22Rv1 (cell line): ENCODE data around the gene TUBB6.

Experiments used
- H3K27ac ChIP-seq: fragments of 450-650 bp; 2 replicates; pipeline ENCODE4 v1.5.1; 2017
- ZFX ChIP-seq: fragments of 450-650 bp; IDR thresholded peaks from 2 replicates; pipeline ENCODE4 v1.6.1; 2017; ENCODE audit warnings: antibody characterized with exemption, borderline replicate concordance
- TF ChIP-seq, protein P1 (sequence below): fragments of 450-650 bp; IDR thresholded peaks from 2 replicates; pipeline ENCODE4 v1.5.1; 2017; ENCODE audit warnings: mild to moderate bottlenecking

TUBB6 gene

GRCh38 chr18:12334366-12334808, 26.3 kb downstream of the TUBB6 start:
- no peak for TF ChIP-seq ZFX
- TF ChIP-seq, protein P1, sequence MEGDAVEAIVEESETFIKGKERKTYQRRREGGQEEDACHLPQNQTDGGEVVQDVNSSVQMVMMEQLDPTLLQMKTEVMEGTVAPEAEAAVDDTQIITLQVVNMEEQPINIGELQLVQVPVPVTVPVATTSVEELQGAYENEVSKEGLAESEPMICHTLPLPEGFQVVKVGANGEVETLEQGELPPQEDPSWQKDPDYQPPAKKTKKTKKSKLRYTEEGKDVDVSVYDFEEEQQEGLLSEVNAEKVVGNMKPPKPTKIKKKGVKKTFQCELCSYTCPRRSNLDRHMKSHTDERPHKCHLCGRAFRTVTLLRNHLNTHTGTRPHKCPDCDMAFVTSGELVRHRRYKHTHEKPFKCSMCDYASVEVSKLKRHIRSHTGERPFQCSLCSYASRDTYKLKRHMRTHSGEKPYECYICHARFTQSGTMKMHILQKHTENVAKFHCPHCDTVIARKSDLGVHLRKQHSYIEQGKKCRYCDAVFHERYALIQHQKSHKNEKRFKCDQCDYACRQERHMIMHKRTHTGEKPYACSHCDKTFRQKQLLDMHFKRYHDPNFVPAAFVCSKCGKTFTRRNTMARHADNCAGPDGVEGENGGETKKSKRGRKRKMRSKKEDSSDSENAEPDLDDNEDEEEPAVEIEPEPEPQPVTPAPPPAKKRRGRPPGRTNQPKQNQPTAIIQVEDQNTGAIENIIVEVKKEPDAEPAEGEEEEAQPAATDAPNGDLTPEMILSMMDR = no peak
- H3K27ac ChIP-seq = 0 out of 2 replicates have a peak overlapping the region, but pooled peaks have one; percentile 1

DNA sequence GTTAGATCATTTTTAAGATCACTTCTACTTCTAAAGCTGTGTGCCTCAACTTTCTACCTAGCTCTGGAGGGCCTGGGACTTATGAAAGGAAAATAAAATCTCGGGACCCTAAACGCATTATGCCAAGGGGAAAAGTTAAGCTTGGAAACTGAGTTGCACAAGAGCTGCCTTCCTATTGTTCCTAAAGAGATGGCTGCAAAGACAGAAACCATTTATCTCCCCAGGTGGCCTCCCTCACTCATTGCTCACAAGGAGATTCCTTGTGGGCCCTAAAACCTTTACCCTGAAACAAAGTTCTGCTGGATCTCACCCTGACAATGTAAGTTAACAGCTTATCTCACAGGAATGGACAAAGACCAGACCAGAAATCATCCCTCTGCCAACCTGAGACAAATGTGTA, 26.8 kb downstream of the TUBB6 start:
- 0 out of 2 replicates have a peak overlapping the region, but pooled peaks have one; percentile 1 for H3K27ac ChIP-seq
- no peak for TF ChIP-seq ZFX
- TF ChIP-seq, protein P1 = no peak

- H3K27ac ChIP-seq = no peak overlapping the region
- TF ChIP-seq ZFX = no peak
- TF ChIP-seq, protein P1 = no peak
Observed at GRCh38 chr18:12335503-12335902, 27.5 kb downstream of the TUBB6 start.

DNA sequence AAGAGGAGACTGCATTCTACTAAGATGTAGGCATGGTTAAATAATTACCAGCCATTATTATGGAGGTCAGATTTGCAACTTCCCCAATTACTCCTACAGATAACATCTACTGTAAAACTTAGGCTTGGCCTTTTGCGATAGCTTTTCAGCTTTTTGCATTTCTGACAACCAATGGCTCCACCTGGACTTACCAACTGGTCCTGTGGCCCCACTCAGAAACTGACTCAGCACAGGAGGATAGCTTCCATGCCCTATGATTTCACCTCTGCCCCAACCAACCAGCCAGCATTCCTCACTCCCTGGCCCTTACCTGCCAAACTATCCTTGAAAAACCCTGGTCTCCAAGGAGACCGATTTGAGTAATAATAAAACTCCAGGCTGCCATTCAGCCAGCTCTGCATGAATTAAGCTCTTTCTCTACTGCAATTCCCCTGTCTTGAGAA, 28.2 kb downstream of the TUBB6 start:
- H3K27ac ChIP-seq = no peak overlapping the region
- no peak for TF ChIP-seq ZFX
- TF ChIP-seq, protein P1 = no peak

DNA sequence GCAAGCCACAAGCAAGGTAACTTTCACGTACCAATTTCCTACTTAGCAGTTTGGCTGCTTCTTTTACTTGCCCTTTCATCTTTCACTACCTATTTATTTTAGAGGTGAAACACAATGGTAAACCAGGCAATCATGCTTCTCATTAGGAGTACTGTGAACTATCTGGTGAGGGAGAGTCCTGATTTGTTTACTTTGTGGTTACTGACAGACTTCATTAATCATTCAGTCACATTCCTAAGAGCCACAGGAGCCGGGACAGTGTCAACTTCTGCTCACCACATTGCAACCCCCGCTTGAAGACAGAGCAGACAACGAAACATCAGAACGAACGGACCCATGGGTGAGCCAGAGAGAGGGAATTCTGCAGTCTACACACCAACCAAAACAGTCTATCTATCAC, 28.8 kb downstream of the TUBB6 start:
- H3K27ac ChIP-seq = peak overlapping the region; percentile 23; the same call in 1 of the 2 replicates
- no peak for TF ChIP-seq ZFX
- TF ChIP-seq, protein P1 = no peak

DNA sequence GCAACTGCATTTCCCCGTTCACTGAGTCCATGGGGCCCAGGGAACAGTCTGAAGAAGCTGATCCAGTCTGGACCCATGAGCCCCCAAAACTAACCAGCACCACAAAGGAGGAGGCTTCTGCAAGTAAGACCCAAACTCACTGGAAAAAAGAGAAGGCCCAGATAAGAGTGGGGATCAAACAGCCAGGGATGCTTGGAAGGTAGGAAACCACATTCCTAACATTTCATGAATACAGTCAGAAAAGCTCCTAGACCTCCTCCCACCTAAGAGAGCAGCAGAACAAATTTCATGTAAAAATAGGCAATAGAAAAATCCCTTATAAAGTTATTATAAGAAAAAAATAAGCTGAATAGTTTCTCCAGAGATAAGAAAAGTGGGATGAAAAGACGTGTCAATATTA, 30.3 kb downstream of the TUBB6 start:
- TF ChIP-seq, protein P1 = no peak
- no peak for TF ChIP-seq ZFX
- no peak overlapping the region for H3K27ac ChIP-seq

DNA sequence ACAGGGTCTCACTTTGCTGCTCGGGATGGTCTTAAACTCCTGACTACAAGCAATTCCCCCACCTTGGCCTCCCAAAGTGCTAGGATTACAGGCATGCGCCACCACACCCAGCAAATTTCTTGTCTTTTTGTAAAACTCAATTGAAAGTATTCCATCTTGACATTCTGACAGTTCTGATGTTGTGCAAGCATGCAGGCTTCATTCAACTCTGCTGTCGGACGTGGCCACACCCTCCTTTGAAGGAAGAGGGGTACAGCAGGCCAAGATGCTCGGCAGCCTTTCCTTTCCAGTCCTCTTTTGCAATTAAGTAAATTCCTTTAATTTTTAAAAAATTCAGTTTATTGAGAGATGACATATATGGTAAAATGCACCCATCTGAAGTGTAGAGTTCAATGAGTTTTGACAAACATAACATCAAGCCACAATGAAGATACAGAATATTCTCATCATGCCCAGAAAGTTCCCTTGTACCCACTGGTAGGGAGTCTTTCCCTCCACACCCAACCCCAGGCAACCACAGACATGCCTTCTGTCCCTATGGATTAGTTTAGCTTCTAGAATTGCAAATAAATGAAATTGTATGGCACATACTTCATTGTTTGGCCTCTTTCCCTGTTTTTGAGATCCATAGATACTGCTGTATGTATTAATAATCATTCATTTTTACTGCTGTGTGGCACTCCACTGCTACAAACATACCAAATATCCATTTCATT, 33.1 kb downstream of the TUBB6 start:
- H3K27ac ChIP-seq = no peak overlapping the region
- TF ChIP-seq, protein P1 = no peak
- no peak for TF ChIP-seq ZFX
